C1 segment of cervical spinal cord (tissue), 14 donors: Measurements from ENCODE around the gene UEVLD.

Experiments used
- DNase-seq, 14 donors: peaks; one replicate each; lab custom pipeline; 2025; lab: John Stamatoyannopoulos, UW

UEVLD gene

GRCh38 chr11:18581825-18582224, 6.7 kb downstream of the UEVLD start:
- DNase-seq = no peak

GRCh38 chr11:18580113-18580766, 8.3 kb downstream of the UEVLD start:
- DNase-seq = no peak

GRCh38 chr11:18578975-18579598, 9.4 kb downstream of the UEVLD start:
- DNase-seq = no peak

GRCh38 chr11:18575361-18575760, 13.2 kb downstream of the UEVLD start:
- no peak for DNase-seq

- no peak for DNase-seq
Measured at GRCh38 chr11:18567081-18567480, 21.5 kb downstream of the UEVLD start.

- no peak for DNase-seq
Measured at GRCh38 chr11:18566406-18566805, 22.1 kb downstream of the UEVLD start.

GRCh38 chr11:18564149-18564548, 24.4 kb downstream of the UEVLD start:
- no peak for DNase-seq

- no peak for DNase-seq
Measured at GRCh38 chr11:18563090-18563730, 25.3 kb downstream of the UEVLD start.

- no peak for DNase-seq
Measured at GRCh38 chr11:18548001-18548400, 40.5 kb downstream of the UEVLD start.

- no peak for DNase-seq
Measured at GRCh38 chr11:18540207-18541009, 48.1 kb downstream of the UEVLD start.

GRCh38 chr11:18536209-18536608, 52.3 kb downstream of the UEVLD start:
- no peak for DNase-seq

GRCh38 chr11:18534245-18534644, 54.3 kb downstream of the UEVLD start:
- DNase-seq = no peak

GRCh38 chr11:18533365-18533764, 55.2 kb downstream of the UEVLD start:
- no peak for DNase-seq

- DNase-seq = no peak
Measured at GRCh38 chr11:18527512-18527911, 61.0 kb downstream of the UEVLD start.

- DNase-seq = peak; percentile 38 to 95 (median 88)
Measured at GRCh38 chr11:18526521-18527296, 61.8 kb downstream of the UEVLD start, which contains the start of gene TSG101. Gene TSG101, minus strand, starts transcription at chr11:18526942. Its CDS starts 126 bp downstream, at chr11:18526816.

- no peak for DNase-seq
Measured at GRCh38 chr11:18526130-18526520, 62.4 kb downstream of the UEVLD start.

GRCh38 chr11:18524248-18524647, 64.3 kb downstream of the UEVLD start:
- no peak for DNase-seq

- DNase-seq = no peak
Measured at GRCh38 chr11:18523084-18523483, 65.5 kb downstream of the UEVLD start.

- no peak for DNase-seq
Measured at GRCh38 chr11:18522388-18522787, 66.1 kb downstream of the UEVLD start.

- DNase-seq = no peak
Measured at GRCh38 chr11:18521122-18521521, 67.4 kb downstream of the UEVLD start.

- no peak for DNase-seq
Measured at GRCh38 chr11:18502352-18502751, 86.2 kb downstream of the UEVLD start.
